GM19035 (cell line): ENCODE data around the gene CYP4B1.
"Not testable (repeated sequence)": the region's sequence is repeated elsewhere in the genome, so short reads cannot be mapped to it uniquely, and the experiment has no call there.

ENCODE experiments used
- ATAC-seq: cut with Tn5 transposase; IDR thresholded peaks from one replicate; pipeline ENCODE4 v1.9.1; 2021; ENCODE audit not compliant: unreplicated experiment

Gene CYP4B1

GRCh38 chr1:46813858-46814396 lies 15.1 kb downstream of the CYP4B1 start:
- ATAC-seq = no peak

- ATAC-seq = no peak
Measured at GRCh38 chr1:46815133-46815532, 16.3 kb downstream of the CYP4B1 start.

- ATAC-seq = no peak
Measured at GRCh38 chr1:46816930-46817329, 18.1 kb downstream of the CYP4B1 start.

- ATAC-seq = no peak
Measured at GRCh38 chr1:46817814-46818213, 19.0 kb downstream of the CYP4B1 start.

- no peak for ATAC-seq
Measured at GRCh38 chr1:46818591-46818990, 19.7 kb downstream of the CYP4B1 start.

GRCh38 chr1:46819335-46819734 lies 20.5 kb downstream of the CYP4B1 start:
- ATAC-seq = no peak

- ATAC-seq = no peak
Measured at GRCh38 chr1:46820076-46820475, 21.2 kb downstream of the CYP4B1 start.

GRCh38 chr1:46820560-46821060 lies 21.8 kb downstream of the CYP4B1 start:
- ATAC-seq = no peak

GRCh38 chr1:46822248-46822826 lies 23.5 kb downstream of the CYP4B1 start:
- no peak for ATAC-seq

- ATAC-seq = no peak
Measured at GRCh38 chr1:46823151-46823550, 24.3 kb downstream of the CYP4B1 start.

GRCh38 chr1:46826892-46827291 lies 28.0 kb downstream of the CYP4B1 start:
- not testable (repeated sequence) for ATAC-seq

GRCh38 chr1:46830665-46831322 lies 31.9 kb downstream of the CYP4B1 start:
- no peak for ATAC-seq

- ATAC-seq = not testable (repeated sequence)
Measured at GRCh38 chr1:46835469-46835868, 36.6 kb downstream of the CYP4B1 start.

- ATAC-seq = not testable (repeated sequence)
Measured at GRCh38 chr1:46846386-46846785, 47.5 kb downstream of the CYP4B1 start.

GRCh38 chr1:46857660-46858065 lies 58.8 kb downstream of the CYP4B1 start:
- not testable (repeated sequence) for ATAC-seq

GRCh38 chr1:46862348-46862747 lies 63.5 kb downstream of the CYP4B1 start:
- no peak for ATAC-seq
